ENCODE data around the gene CLPTM1L.
"Not testable (repeated sequence)": the region's sequence is repeated elsewhere in the genome, so short reads cannot be mapped to it uniquely, and the experiment has no call there.

CLPTM1L gene

DNA sequence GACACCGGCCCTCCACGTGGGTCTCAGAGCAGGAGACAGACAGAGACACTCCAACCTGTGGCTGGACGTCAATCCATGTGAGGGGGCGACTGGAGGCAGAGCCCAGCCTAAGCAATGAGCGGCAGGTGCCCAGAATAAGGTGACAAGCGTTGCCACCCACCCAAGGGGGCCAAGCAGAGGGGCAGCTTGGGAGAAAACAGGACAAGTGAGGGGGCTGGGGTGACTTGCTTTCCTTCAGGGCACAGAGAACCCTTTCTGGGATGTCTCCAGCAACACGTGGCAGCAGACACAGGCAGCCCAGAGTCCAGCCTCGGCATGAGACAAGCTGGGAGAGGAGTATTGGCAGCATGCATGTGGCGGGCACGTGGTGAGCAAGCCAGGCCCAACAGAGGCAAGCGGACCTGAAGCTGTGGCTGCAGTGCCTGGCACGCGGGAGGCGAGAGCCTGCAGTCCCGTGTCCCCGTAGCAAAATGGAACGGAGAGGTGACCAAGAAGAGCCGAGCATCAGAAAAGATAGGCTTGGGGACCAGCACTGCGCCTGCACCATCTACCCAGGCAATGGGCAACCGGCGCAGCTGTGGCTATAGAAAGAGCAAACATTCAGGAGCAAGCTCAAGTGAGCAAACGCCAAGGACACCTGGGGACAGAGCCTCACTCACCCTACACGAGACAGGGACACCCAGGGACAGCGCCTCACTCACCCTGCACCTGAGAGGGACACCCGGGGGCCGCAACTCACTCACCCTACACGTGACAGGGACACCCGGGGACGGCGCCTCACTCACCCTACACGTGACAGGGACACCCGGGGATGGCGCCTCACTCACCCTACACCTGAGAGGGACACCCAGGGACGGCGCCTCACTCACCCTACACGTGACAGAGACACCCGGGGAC is 56.2 kb downstream of the CLPTM1L start:
- no peak overlapping the region for H3K4me3 ChIP-seq (ENCODE audit: severe bottlenecking)
- ATAC-seq (ENCODE audit: low read depth), result no peak; the same call in 2 of the 3 replicates
- no peaks in the 10 kb centered on the region for H3K9me3 ChIP-seq (ENCODE audit: severe bottlenecking)
- no peak overlapping the region for H3K27ac ChIP-seq (ENCODE audit: poor library complexity, severe bottlenecking)
- no peaks in the 10 kb centered on the region for H3K27me3 ChIP-seq (ENCODE audit: insufficient read depth, poor library complexity, severe bottlenecking)
- peak; percentile 58 for DNase-seq (ENCODE audit: low spot score)
- no peaks in the 10 kb centered on the region for H3K36me3 ChIP-seq (ENCODE audit: low read depth)
- no peaks in the 10 kb centered on the region for H3K4me1 ChIP-seq (ENCODE audit: insufficient read depth, poor library complexity, severe bottlenecking)
- TF ChIP-seq, protein P1, sequence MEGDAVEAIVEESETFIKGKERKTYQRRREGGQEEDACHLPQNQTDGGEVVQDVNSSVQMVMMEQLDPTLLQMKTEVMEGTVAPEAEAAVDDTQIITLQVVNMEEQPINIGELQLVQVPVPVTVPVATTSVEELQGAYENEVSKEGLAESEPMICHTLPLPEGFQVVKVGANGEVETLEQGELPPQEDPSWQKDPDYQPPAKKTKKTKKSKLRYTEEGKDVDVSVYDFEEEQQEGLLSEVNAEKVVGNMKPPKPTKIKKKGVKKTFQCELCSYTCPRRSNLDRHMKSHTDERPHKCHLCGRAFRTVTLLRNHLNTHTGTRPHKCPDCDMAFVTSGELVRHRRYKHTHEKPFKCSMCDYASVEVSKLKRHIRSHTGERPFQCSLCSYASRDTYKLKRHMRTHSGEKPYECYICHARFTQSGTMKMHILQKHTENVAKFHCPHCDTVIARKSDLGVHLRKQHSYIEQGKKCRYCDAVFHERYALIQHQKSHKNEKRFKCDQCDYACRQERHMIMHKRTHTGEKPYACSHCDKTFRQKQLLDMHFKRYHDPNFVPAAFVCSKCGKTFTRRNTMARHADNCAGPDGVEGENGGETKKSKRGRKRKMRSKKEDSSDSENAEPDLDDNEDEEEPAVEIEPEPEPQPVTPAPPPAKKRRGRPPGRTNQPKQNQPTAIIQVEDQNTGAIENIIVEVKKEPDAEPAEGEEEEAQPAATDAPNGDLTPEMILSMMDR (IDR thresholded peaks at IDR 0.05; ENCODE audit: poor library complexity, severe bottlenecking), result no peak

DNA sequence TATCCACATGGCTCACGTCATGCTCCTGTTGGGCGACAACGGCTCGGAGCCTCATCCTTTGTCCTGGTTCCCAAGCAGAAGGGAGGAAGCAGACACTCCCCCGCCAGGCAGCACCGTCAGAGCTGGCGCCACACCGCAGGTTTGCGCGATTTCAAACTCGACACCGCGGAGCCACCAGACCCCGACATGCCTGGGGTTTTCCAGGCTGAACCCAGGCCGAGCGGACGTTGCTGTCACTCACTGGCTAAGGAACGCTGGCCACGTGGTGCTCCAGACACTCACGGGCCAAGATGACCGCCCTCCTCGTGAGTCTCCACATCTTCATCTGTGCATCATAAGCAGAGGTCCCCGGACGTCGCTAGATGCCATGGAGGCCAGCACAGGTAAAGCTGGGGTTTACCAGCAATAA is 59.0 kb downstream of the CLPTM1L start:
- no peak overlapping the region for H3K4me3 ChIP-seq (ENCODE audit: severe bottlenecking)
- no peaks in the 10 kb centered on the region for H3K36me3 ChIP-seq (ENCODE audit: low read depth)
- H3K27ac ChIP-seq (ENCODE audit: poor library complexity, severe bottlenecking), result no peak overlapping the region
- no peaks in the 10 kb centered on the region for H3K9me3 ChIP-seq (ENCODE audit: severe bottlenecking)
- TF ChIP-seq, protein P1 (IDR thresholded peaks at IDR 0.05; ENCODE audit: poor library complexity, severe bottlenecking), result no peak
- DNase-seq (ENCODE audit: low spot score), result peak; percentile 62
- no peaks in the 10 kb centered on the region for H3K4me1 ChIP-seq (ENCODE audit: insufficient read depth, poor library complexity, severe bottlenecking)
- H3K27me3 ChIP-seq (ENCODE audit: insufficient read depth, poor library complexity, severe bottlenecking), result no peaks in the 10 kb centered on the region
- ATAC-seq (ENCODE audit: low read depth), result no peak

DNA sequence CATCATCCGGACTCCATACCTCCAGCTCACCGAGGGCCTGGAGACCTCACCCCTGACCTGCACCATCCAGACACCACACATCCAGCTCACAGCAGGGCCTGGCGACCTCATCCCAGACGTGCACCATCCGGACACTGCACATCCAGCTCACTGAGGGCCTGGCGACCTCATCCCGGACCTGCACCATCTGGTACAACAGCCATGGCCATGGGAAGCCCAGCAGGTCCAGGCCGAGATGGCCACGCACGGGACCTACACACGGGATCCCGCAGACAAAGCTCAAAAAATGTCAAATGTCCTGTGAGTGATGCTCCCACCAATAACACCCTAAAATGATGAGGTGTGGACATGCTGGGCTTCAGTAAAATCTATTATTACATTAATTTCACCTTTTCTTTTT is 59.8 kb downstream of the CLPTM1L start:
- ATAC-seq (ENCODE audit: low read depth), result no peak
- Histone ChIP-seq H3K9me3 (ENCODE audit: severe bottlenecking) (no peaks in the 10 kb centered on the region), H3K27me3 (ENCODE audit: insufficient read depth, poor library complexity, severe bottlenecking) (no peaks in the 10 kb centered on the region), H3K4me3 (ENCODE audit: severe bottlenecking) (no peak overlapping the region), H3K27ac (ENCODE audit: poor library complexity, severe bottlenecking) (no peak overlapping the region), H3K36me3 (ENCODE audit: low read depth) (no peaks in the 10 kb centered on the region), H3K4me1 (ENCODE audit: insufficient read depth, poor library complexity, severe bottlenecking) (no peaks in the 10 kb centered on the region)
- TF ChIP-seq, protein P1 (IDR thresholded peaks at IDR 0.05; ENCODE audit: poor library complexity, severe bottlenecking), result no peak
- DNase-seq (ENCODE audit: low spot score), result peak; percentile 62

DNA sequence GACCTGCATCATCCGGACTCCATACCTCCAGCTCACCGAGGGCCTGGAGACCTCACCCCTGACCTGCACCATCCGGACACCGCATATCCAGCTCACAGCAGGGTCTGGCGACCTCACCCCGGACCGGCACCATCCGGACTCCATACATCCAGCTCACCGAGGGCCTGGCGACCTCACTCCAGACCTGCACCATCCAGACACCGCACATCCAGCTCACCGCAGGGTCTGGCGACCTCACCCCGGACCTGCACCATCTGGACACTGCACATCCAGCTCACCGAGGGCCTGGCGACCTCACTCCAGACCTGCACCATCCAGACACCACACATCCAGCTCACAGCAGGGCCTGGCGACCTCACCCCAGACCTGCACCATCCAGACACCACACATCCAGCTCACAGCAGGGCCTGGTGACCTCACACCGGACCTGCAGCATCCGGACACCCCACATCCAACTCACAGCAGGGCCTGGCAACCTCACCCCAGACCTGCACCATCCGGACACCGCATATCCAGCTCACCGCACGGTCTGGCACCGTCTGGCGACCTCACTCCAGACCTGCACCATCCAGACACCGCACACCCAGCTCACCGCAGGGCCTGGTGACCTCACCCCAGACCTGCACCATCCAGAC is 60.4 kb downstream of the CLPTM1L start:
- H3K4me1 ChIP-seq (ENCODE audit: insufficient read depth, poor library complexity, severe bottlenecking); H3K36me3 ChIP-seq (ENCODE audit: low read depth); H3K27ac ChIP-seq (ENCODE audit: poor library complexity, severe bottlenecking); H3K9me3 ChIP-seq (ENCODE audit: severe bottlenecking); ATAC-seq (ENCODE audit: low read depth); H3K4me3 ChIP-seq (ENCODE audit: severe bottlenecking); H3K27me3 ChIP-seq (ENCODE audit: insufficient read depth, poor library complexity, severe bottlenecking): not testable (repeated sequence)
- peak; percentile 50 for DNase-seq (ENCODE audit: low spot score)

DNA sequence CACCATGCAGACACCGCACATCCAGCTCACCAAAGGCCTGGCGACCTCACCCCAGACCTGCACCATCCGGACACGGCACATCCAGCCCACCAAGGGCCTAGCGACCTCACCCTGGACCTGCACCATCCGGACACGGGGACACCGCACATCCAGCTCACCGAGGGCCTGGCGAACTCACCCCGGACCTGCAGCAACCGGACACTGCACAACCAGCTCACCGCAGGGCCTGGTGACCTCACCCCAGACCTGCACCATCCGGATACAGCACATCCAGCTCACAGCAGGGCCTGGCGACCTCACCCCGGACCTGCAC is 61.2 kb downstream of the CLPTM1L start:
- DNase-seq (ENCODE audit: low spot score), result peak; percentile 61
- not testable (repeated sequence) for H3K4me3 ChIP-seq (ENCODE audit: severe bottlenecking); H3K4me1 ChIP-seq (ENCODE audit: insufficient read depth, poor library complexity, severe bottlenecking); H3K9me3 ChIP-seq (ENCODE audit: severe bottlenecking); H3K27me3 ChIP-seq (ENCODE audit: insufficient read depth, poor library complexity, severe bottlenecking); H3K36me3 ChIP-seq (ENCODE audit: low read depth); H3K27ac ChIP-seq (ENCODE audit: poor library complexity, severe bottlenecking); ATAC-seq (ENCODE audit: low read depth)

DNA sequence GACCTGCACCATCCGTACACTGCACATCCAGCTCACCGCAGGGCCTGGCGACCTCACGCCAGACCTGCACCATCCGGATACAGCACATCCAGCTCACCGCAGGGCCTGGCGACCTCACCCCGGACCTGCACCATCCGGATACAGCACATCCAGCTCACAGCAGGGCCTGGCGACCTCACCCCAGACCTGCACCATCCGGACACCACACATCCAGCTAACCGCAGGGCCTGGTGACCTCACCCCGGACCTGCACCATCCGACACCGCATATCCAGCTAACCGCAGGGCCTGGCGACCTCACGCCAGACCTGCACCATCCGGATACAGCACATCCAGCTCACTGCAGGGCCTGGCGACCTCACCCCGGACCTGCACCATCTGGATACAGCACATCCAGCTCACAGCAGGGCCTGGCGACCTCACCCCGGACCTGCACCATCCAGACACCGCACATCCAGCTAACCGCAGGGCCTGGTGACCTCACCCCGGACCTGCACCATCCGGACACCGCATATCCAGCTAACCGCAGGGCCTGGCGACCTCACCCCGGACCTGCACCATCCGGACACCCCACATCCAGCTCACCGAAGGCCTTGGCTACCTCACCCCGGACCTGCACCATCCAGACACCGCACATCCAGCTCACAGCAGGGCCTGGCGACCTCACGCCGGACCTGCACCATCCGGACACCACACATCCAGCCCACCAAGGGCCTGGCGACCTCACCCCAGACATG is 61.7 kb downstream of the CLPTM1L start:
- DNase-seq (ENCODE audit: low spot score); H3K36me3 ChIP-seq (ENCODE audit: low read depth); H3K4me3 ChIP-seq (ENCODE audit: severe bottlenecking); H3K9me3 ChIP-seq (ENCODE audit: severe bottlenecking); H3K27ac ChIP-seq (ENCODE audit: poor library complexity, severe bottlenecking); H3K4me1 ChIP-seq (ENCODE audit: insufficient read depth, poor library complexity, severe bottlenecking); ATAC-seq (ENCODE audit: low read depth); H3K27me3 ChIP-seq (ENCODE audit: insufficient read depth, poor library complexity, severe bottlenecking): not testable (repeated sequence)
